ENCODE results near the gene ACOXL. TPM values are rescaled to one million over a fixed set of nuclear protein-coding genes. Genes with fewer than 3 reads are reported as not detected.

ACOXL gene
- total and polyA plus RNA-seq, 2 of the 8 experiments (the other 6 are each of a cell fraction or from before 2014, with no cell fraction given): 11.4 to 20.6 TPM

DNA sequence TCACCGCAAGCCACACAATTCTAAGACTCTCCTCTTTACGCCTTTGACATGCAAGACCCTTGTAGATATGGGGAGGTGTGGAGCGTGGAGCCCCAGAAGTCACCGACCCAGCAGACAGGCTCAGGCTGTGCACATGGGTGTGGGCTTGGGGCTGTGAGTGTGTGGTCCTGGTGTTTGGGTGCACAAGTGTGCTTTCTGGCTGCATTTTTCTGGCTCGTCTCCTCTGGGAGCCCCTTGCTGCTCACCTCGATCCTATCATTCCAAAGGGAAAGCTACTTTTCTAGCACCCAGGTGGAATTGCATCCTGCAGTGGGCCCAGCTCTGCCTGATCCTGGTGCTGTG, 143.0 kb downstream of the ACOXL start (continued):
- no peak for TF ChIP-seq NRF1 (IDR thresholded peaks at IDR 0.05; ENCODE audit: low read depth, low read length)
- no peak for TF ChIP-seq CEBPB (IDR thresholded peaks at IDR 0.05; ENCODE audit: low read depth, low read length)
